Common myeloid progenitor, CD34-positive (primary cell): Measurements from ENCODE around the gene IQCH.
A peak's percentile ranks its signal among the peaks of the same experiment; 100 is the strongest.
"Not testable (repeated sequence)": the region's sequence is repeated elsewhere in the genome, so short reads cannot be mapped to it uniquely, and the experiment has no call there.

Experiments
- CTCF ChIA-PET: fragments of 350-600 bp; sonication (Branson Sonifier 250); formaldehyde crosslinking; loops from one replicate; lab custom pipeline; 2021; ENCODE audit warnings: antibody characterized with exemption; lab: Charles Lee
- POLR2A ChIA-PET: fragments of 350-600 bp; sonication (Branson Sonifier 250); formaldehyde crosslinking; loops from one replicate; lab custom pipeline; 2021; ENCODE audit warnings: antibody characterized with exemption; lab: Charles Lee
- DNase-seq, 3 donors: peaks; one replicate each; pipeline versions ENCODE4 v3.0.0 to v3.0.0-alpha.2; 2013
- H3K27ac ChIP-seq, 2 experiments: 1 replicate in 1 of 2; 2 replicates in 1 of 2; pipeline ENCODE4 v1.7.0; 2013; ENCODE audit warnings: inconsistent platforms in 2 of 2, low read length in 2 of 2, mild to moderate bottlenecking in 2 of 2, low read depth in 1 of 2, moderate library complexity in 1 of 2; ENCODE audit not compliant: severe bottlenecking in 2 of 2, insufficient read depth in 1 of 2, poor library complexity in 1 of 2
- H3K27me3 ChIP-seq, 5 experiments: replicated peaks in 2 of 5; 1 replicate in 3 of 5; 2 replicates in 2 of 5; pipeline versions ENCODE4 v1.6.1 to v1.7.0; 2013; ENCODE audit warnings: low read length in 4 of 5, mild to moderate bottlenecking in 2 of 5, moderate library complexity in 2 of 5, inconsistent platforms in 1 of 5; ENCODE audit not compliant: insufficient read depth in 5 of 5, control insufficient read depth in 4 of 5
- H3K36me3 ChIP-seq, 4 experiments: 1 replicate in 2 of 4; 2 replicates in 2 of 4; pipeline versions ENCODE4 v1.6.1 to v1.7.0; 2013; ENCODE audit warnings: low read length in 3 of 4, control low read depth in 1 of 4, mild to moderate bottlenecking in 1 of 4; ENCODE audit not compliant: control insufficient read depth in 4 of 4, insufficient read depth in 4 of 4
- H3K4me1 ChIP-seq, 4 experiments: 1 replicate in 3 of 4; 2 replicates in 1 of 4; pipeline versions ENCODE4 v1.6.1 to v1.7.1; 2013; ENCODE audit warnings: low read length in 3 of 4, mild to moderate bottlenecking in 3 of 4, control low read depth in 1 of 4, inconsistent platforms in 1 of 4, moderate library complexity in 1 of 4; ENCODE audit not compliant: control insufficient read depth in 4 of 4, insufficient read depth in 4 of 4; ENCODE audit errors: control extremely low read depth in 1 of 4
- H3K4me3 ChIP-seq, 7 experiments: 1 replicate in 4 of 7; 2 replicates in 3 of 7; pipeline versions ENCODE4 v1.5.1 to v1.7.0; 2013; ENCODE audit warnings: mild to moderate bottlenecking in 7 of 7, low read length in 6 of 7, moderate library complexity in 6 of 7, inconsistent platforms in 2 of 7, low read depth in 2 of 7, control low read depth in 1 of 7; ENCODE audit not compliant: insufficient read depth in 4 of 7, control insufficient read depth in 1 of 7; ENCODE audit errors: extremely low read depth in 1 of 7
- H3K9me3 ChIP-seq, 5 experiments: 1 replicate in 4 of 5; 2 replicates in 1 of 5; pipeline versions ENCODE4 v1.6.1 to v1.7.1; 2013; ENCODE audit warnings: low read length in 4 of 5, mild to moderate bottlenecking in 2 of 5, inconsistent platforms in 1 of 5, low read depth in 1 of 5, moderate library complexity in 1 of 5; ENCODE audit not compliant: control insufficient read depth in 4 of 5, insufficient read depth in 2 of 5; ENCODE audit errors: control extremely low read depth in 1 of 5
- whole genome bisulfite sequencing: methylation state at CpG from one replicate; pipeline ENCODE4 v1.1.5; 2013; ENCODE audit not compliant: insufficient coverage; 5-methylcytosine and 5-hydroxymethylcytosine counted together

Gene IQCH

DNA sequence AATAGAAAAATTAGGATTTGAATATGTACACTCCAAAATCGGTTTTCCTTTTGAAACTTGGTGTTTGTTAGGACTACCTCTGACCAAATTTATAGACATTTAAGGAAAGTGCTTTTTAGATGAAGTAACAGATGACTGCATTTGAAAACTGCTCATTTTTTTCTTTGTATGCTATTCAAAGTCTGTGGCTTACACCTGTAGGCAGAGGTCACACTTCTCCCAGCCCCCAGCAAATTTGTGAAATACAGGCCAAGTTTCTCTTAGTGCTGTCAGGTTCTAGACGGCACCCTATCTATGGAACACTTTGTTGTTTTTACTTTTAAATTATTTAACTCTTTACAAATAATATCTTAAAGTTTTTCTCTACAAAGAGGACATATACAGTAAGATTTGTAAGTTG, 165.6 kb downstream of the IQCH start:
- no peaks in the 10 kb centered on the region for H3K4me1 ChIP-seq
- WGBS: 80% methylated on average over 1 of the region's 2 CpGs
- no peaks in the 10 kb centered on the region for H3K27me3 ChIP-seq
- H3K27ac ChIP-seq: no peak overlapping the region
- no peaks in the 10 kb centered on the region for H3K9me3 ChIP-seq
- CTCF ChIA-PET: no interaction called here
- no peaks in the 10 kb centered on the region for H3K36me3 ChIP-seq
- H3K4me3 ChIP-seq: no peak overlapping the region
- POLR2A ChIA-PET: no interaction called here
- DNase-seq: no peak

- no peak overlapping the region for H3K27ac ChIP-seq
- CTCF ChIA-PET: no interaction called here
- POLR2A ChIA-PET: no interaction called here
- no peak for DNase-seq
- no peak overlapping the region for H3K4me3 ChIP-seq
- 84% methylated on average over 5 of the region's 6 CpGs for WGBS
- no peaks in the 10 kb centered on the region for H3K9me3 ChIP-seq
- no peaks in the 10 kb centered on the region for H3K27me3 ChIP-seq
- no peaks in the 10 kb centered on the region for H3K4me1 ChIP-seq
- H3K36me3 ChIP-seq: no peaks in the 10 kb centered on the region
Measured at GRCh38 chr15:67421105-67421504, 166.5 kb downstream of the IQCH start.

GRCh38 chr15:67422296-67422695, 167.7 kb downstream of the IQCH start:
- no peak for DNase-seq
- Histone ChIP-seq H3K27ac (no peak overlapping the region), H3K4me3 (no peak overlapping the region), H3K4me1 (no peaks in the 10 kb centered on the region), H3K27me3 (no peaks in the 10 kb centered on the region), H3K9me3 (no peaks in the 10 kb centered on the region), H3K36me3 (no peaks in the 10 kb centered on the region)
- ChIA-PET POLR2A (interaction anchor here (0.6 kb wide), 1 partner anchor 1356 kb away, joined by 5 read pairs; no protein-coding TSS in a partner anchor), CTCF (interaction anchor here (0.9 to 1.5 kb wide), 2 partner anchors 10 to 11 kb away, joined by 3 to 4 read pairs; no protein-coding TSS in a partner anchor)
- WGBS: no CpG with 5 or more reads among the region's 1 CpG

DNA sequence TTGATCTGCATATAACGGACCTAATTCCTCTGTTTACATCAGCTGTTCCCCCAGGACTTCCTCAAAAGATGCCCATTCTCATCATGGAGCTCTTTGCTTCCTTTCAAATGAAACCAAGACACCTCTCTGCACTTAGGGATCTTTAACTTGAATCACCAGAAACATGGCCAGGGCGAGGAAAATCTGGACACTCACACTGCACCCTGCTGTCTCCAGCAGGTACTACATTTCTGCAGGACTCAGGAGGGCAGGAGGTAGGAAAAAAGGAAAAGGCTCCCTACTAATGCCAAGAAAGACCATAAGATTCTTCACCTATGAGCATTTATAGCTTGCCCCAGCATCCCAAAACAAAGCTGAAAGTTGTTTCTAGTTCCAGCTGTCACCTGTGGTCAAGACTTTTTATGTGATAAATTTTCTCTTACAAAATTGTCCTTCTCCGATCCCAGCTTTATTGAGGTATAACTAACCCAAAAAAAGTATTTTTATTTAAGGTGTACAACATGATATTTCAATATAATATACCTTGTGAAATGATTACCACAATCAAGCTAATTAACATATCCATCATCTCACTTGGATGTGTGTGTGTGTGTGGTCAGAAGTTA, 179.0 kb downstream of the IQCH start:
- no peak overlapping the region for H3K27ac ChIP-seq
- H3K36me3 ChIP-seq: no peaks in the 10 kb centered on the region
- no peak overlapping the region for H3K4me3 ChIP-seq
- ChIA-PET CTCF (interaction anchor here (0.7 to 3.8 kb wide), 10 partner anchors 10 to 487 kb away, joined by 3 to 13 read pairs (median 4); no protein-coding TSS in a partner anchor), POLR2A (no interaction called here)
- H3K27me3 ChIP-seq: no peaks in the 10 kb centered on the region
- peaks cover 0 to 2% (median 0%) of the 10 kb centered on the region in 4 experiments for H3K4me1 ChIP-seq
- no peaks in the 10 kb centered on the region for H3K9me3 ChIP-seq
- WGBS: 80% methylated on average over 1 of the region's 3 CpGs
- DNase-seq: peak; percentile 23 to 45 (median 33)

- H3K27ac ChIP-seq, CTCF ChIA-PET, DNase-seq, H3K4me3 ChIP-seq, H3K4me1 ChIP-seq, POLR2A ChIA-PET, H3K36me3 ChIP-seq, H3K9me3 ChIP-seq, H3K27me3 ChIP-seq: not testable (repeated sequence)
- WGBS: 99% methylated on average over 9 of the region's 13 CpGs
Measured at GRCh38 chr15:67436351-67437250, 182.0 kb downstream of the IQCH start.

GRCh38 chr15:67444100-67444499, 189.5 kb downstream of the IQCH start:
- WGBS: 100% methylated on average over 1 of the region's 2 CpGs
- H3K4me3 ChIP-seq: no peak overlapping the region
- H3K36me3 ChIP-seq: peaks cover 0 to 2% (median 0%) of the 10 kb centered on the region in 4 experiments
- no peaks in the 10 kb centered on the region for H3K9me3 ChIP-seq
- no peak overlapping the region for H3K27ac ChIP-seq
- H3K27me3 ChIP-seq: no peaks in the 10 kb centered on the region
- ChIA-PET POLR2A (no interaction called here), CTCF (interaction anchor here (0.6 to 1.8 kb wide), 4 partner anchors 10 to 580 kb away, joined by 3 to 6 read pairs (median 4); no protein-coding TSS in a partner anchor)
- no peaks in the 10 kb centered on the region for H3K4me1 ChIP-seq
- DNase-seq: no peak

DNA sequence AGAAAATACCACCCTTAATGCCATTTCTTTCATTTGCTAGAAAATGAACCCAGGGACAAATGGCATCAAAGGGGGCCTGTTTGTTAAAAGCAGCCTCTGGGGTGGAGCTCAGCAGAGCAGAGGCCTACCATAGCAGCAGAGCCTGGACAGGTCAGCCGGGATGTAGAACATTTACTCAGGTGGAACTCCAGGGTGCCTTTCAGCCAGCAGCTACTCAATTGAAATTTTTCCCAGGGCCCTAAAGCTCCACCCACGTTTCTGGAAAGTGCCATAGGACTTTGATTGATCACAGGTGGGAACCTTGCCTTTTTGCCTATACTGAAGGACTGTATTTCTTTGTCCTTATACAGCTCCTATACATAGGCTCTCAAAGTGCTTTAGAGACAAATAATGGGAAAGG, 191.9 kb downstream of the IQCH start:
- H3K4me1 ChIP-seq: no peaks in the 10 kb centered on the region
- no peaks in the 10 kb centered on the region for H3K36me3 ChIP-seq
- H3K27me3 ChIP-seq: no peaks in the 10 kb centered on the region
- H3K9me3 ChIP-seq: no peaks in the 10 kb centered on the region
- ChIA-PET POLR2A (no interaction called here), CTCF (interaction anchor here (1.0 kb wide), 1 partner anchor 11 kb away, joined by 5 read pairs; no protein-coding TSS in a partner anchor)
- no peak for DNase-seq
- 91% methylated on average over 2 of the region's 2 CpGs for WGBS
- no peak overlapping the region for H3K27ac ChIP-seq
- no peak overlapping the region for H3K4me3 ChIP-seq
